B cell (primary cell): Measurements from ENCODE around the gene KIF4B. TPM values are rescaled to one million over a fixed set of nuclear protein-coding genes. Genes with fewer than 3 reads are reported as not detected.

ENCODE experiments used
- ATAC-seq: fragments of 200-7000 bp; cut with Tn5 transposase; one replicate; pipeline ENCODE4 v1.10.0; 2021; ENCODE audit warnings: low read depth, mild to moderate bottlenecking, moderate number of reproducible peaks, moderate library complexity
- CTCF ChIA-PET: fragments of 350-600 bp; sonication (Branson Sonifier 250); formaldehyde crosslinking; loops from one replicate; lab custom pipeline; 2021; ENCODE audit warnings: antibody characterized with exemption, inconsistent platforms; lab: Charles Lee
- POLR2A ChIA-PET: fragments of 350-600 bp; sonication (Branson Sonifier 250); formaldehyde crosslinking; loops from one replicate; lab custom pipeline; 2021; ENCODE audit warnings: antibody characterized with exemption; lab: Charles Lee
- DNase-seq: peaks from one replicate; pipeline ENCODE4 v3.0.0; 2013
- H2AFZ ChIP-seq: 2 replicates; pipeline ENCODE4 v1.6.1; 2012; ENCODE audit warnings: mild to moderate bottlenecking, low read depth, low read length; ENCODE audit not compliant: insufficient read depth, poor library complexity, severe bottlenecking
- H3K27ac ChIP-seq, 2 donors: 1 replicate in 1 of 2; 2 replicates in 1 of 2; pipeline ENCODE4 v1.5.1; 2012 to 2013; ENCODE audit warnings: low read length in 2 of 2, mild to moderate bottlenecking in 2 of 2, moderate library complexity in 1 of 2
- H3K27me3 ChIP-seq, 4 experiments: fragments of 200-600 bp in 1 of 4; sonication (generic) in 1 of 4; replicated peaks in 1 of 4; 1 replicate in 2 of 4; 2 replicates in 2 of 4; pipeline versions ENCODE4 v1.6.1 to v1.7.0; 2013 to 2016; ENCODE audit warnings: low read length in 3 of 4, mild to moderate bottlenecking in 2 of 4, mixed read lengths in 1 of 4, moderate library complexity in 1 of 4; ENCODE audit not compliant: insufficient read depth in 4 of 4, control insufficient read depth in 3 of 4; ENCODE audit errors: control extremely low read depth in 1 of 4
- H3K36me3 ChIP-seq, 2 experiments: replicated peaks in 1 of 2; 1 replicate in 1 of 2; 2 replicates in 1 of 2; pipeline versions ENCODE4 v1.6.1 to v1.7.1; 2013; ENCODE audit warnings: low read length in 1 of 2; ENCODE audit not compliant: insufficient read depth in 2 of 2, control insufficient read depth in 1 of 2; ENCODE audit errors: control extremely low read depth in 1 of 2, extremely low read depth in 1 of 2
- H3K4me1 ChIP-seq, 2 donors: fragments of 200-600 bp in 1 of 2; sonication (generic) in 1 of 2; 1 replicate in 1 of 2; 2 replicates in 1 of 2; pipeline versions ENCODE4 v1.5.1 to v1.6.1; 2013 to 2017; ENCODE audit warnings: low read length in 2 of 2; ENCODE audit not compliant: control insufficient read depth in 2 of 2, insufficient read depth in 2 of 2
- H3K4me2 ChIP-seq: replicated peaks from 2 replicates; pipeline ENCODE3; 2012; ENCODE audit warnings: mild to moderate bottlenecking, low read depth, low read length; ENCODE audit not compliant: poor library complexity, severe bottlenecking
- H3K4me3 ChIP-seq, 5 experiments: fragments of 200-600 bp in 1 of 5; sonication (generic) in 1 of 5; 1 replicate in 3 of 5; 2 replicates in 2 of 5; pipeline versions ENCODE4 v1.5.1 to v1.7.0; 2011 to 2016; ENCODE audit warnings: low read length in 4 of 5, mild to moderate bottlenecking in 4 of 5, low read depth in 2 of 5, control low read depth in 1 of 5, moderate library complexity in 1 of 5; ENCODE audit not compliant: insufficient read depth in 1 of 5; ENCODE audit errors: control extremely low read depth in 1 of 5, extremely low read depth in 1 of 5
- H3K79me2 ChIP-seq: fragments of 200-600 bp; sonication (generic); one replicate; pipeline ENCODE4 v1.6.0; 2016; ENCODE audit warnings: low read length; ENCODE audit not compliant: control insufficient read depth, insufficient read depth
- H3K9ac ChIP-seq: fragments of 200-600 bp; sonication (generic); 2 replicates; pipeline ENCODE4 v1.6.1; 2017; ENCODE audit warnings: mild to moderate bottlenecking, low read length, moderate library complexity
- H3K9me3 ChIP-seq, 3 donors: one replicate each; pipeline versions ENCODE4 v1.6.1 to v1.7.1; 2013; ENCODE audit warnings: low read length in 2 of 3; ENCODE audit not compliant: control insufficient read depth in 2 of 3, insufficient read depth in 1 of 3; ENCODE audit errors: control extremely low read depth in 1 of 3
- H4K20me1 ChIP-seq: 2 replicates; pipeline ENCODE4 v1.6.0; 2012; ENCODE audit warnings: mild to moderate bottlenecking, low read length; ENCODE audit not compliant: insufficient read depth, control insufficient read depth, poor library complexity, severe bottlenecking
- H3K27ac Mint-ChIP-seq: one replicate; pipeline ENCODE4 v1.8.0; 2021; ENCODE audit warnings: mixed read lengths
- H3K27me3 Mint-ChIP-seq: one replicate; pipeline ENCODE4 v1.8.0; 2021; ENCODE audit warnings: mixed read lengths
- H3K4me1 Mint-ChIP-seq: one replicate; pipeline ENCODE4 v1.8.0; 2021; ENCODE audit warnings: mixed read lengths
- H3K4me3 Mint-ChIP-seq: one replicate; pipeline ENCODE4 v1.8.0; 2021; ENCODE audit warnings: mixed read lengths
- H3K9me3 Mint-ChIP-seq: one replicate; pipeline ENCODE4 v1.8.0; 2022; ENCODE audit warnings: mixed read lengths; ENCODE audit not compliant: insufficient read depth
- CTCF ChIP-seq: fragments of 200-600 bp; IDR thresholded peaks from one replicate; pipeline ENCODE4 v1.8.0; 2022; ENCODE audit warnings: antibody characterized with exemption, mild to moderate bottlenecking
- EZH2 ChIP-seq: IDR thresholded peaks from 2 replicates; pipeline ENCODE4 v1.6.1; 2012; ENCODE audit warnings: borderline replicate concordance, low read depth, mild to moderate bottlenecking, moderate library complexity, low read length; ENCODE audit not compliant: insufficient read depth, poor library complexity, severe bottlenecking
- WGBS: methylation state at CpG from one replicate; pipeline ENCODE4 v1.1.5; 2013; ENCODE audit warnings: missing lambda C conversion rate; ENCODE audit not compliant: insufficient coverage; 5-methylcytosine and 5-hydroxymethylcytosine counted together
- intact Hi-C: fragments of 100-400 bp; cut with micrococcal nuclease; formaldehyde crosslinking; loops from one replicate; pipeline ENCODE4 v1.10.0; 2022
- polyA plus RNA-seq: library from polyadenylated mRNA; depleted of rRNA; stranded (reverse); fragments of >200 nt; gene quantifications from 2 replicates; pipeline ENCODE4 v1.2.3, GENCODE V29; 2012
- total RNA-seq, 2 donors: library from RNA; stranded (reverse); fragments of 120-200 nt in 1 of 2; gene quantifications; 1 replicate in 1 of 2; 2 replicates in 1 of 2; pipeline versions ENCODE4 v1.2.3 to v1.2.4, GENCODE V29; 2013 to 2022

The KIF4B gene
- total and polyA plus RNA-seq, 2 donors (not counting 1 experiment from before 2014, with no cell fraction given): not detected

GRCh38 chr5:155064580-155064979 is 51.0 kb downstream of the KIF4B start:
- DNase-seq: no peak
- H3K9ac ChIP-seq: no peak overlapping the region
- H3K4me2 ChIP-seq: no peak overlapping the region
- Mint-ChIP-seq H3K27me3 (peaks cover 17% of the 10 kb centered on the region), H3K4me3 (no peak overlapping the region), H3K9me3 (no peaks in the 10 kb centered on the region), H3K27ac (no peak overlapping the region), H3K4me1 (no peaks in the 10 kb centered on the region)
- no peaks in the 10 kb centered on the region for H3K4me1 ChIP-seq
- ATAC-seq: no peak
- no peak overlapping the region for H2AFZ ChIP-seq
- peaks cover 0 to 4% (median 1%) of the 10 kb centered on the region in 4 experiments for H3K27me3 ChIP-seq
- intact Hi-C loops: no loop called here
- no peak for TF ChIP-seq CTCF
- no peak for TF ChIP-seq EZH2
- no peak overlapping the region for H3K4me3 ChIP-seq
- WGBS: 58% methylated on average over 2 of the region's 6 CpGs
- ChIA-PET CTCF (no interaction called here), POLR2A (no interaction called here)
- H4K20me1 ChIP-seq: no peaks in the 10 kb centered on the region
- H3K9me3 ChIP-seq: peaks cover 0 to 2% (median 0%) of the 10 kb centered on the region in 3 donors
- no peaks in the 10 kb centered on the region for H3K36me3 ChIP-seq
- no peaks in the 10 kb centered on the region for H3K79me2 ChIP-seq
- H3K27ac ChIP-seq: no peak overlapping the region

- H3K36me3 ChIP-seq: no peaks in the 10 kb centered on the region
- no peak overlapping the region for H3K27ac ChIP-seq
- TF ChIP-seq CTCF (no peak), EZH2 (no peak)
- H3K27me3 Mint-ChIP-seq: peaks cover 12% of the 10 kb centered on the region
- no peak for ATAC-seq
- no peak overlapping the region for H2AFZ ChIP-seq
- H3K4me1 Mint-ChIP-seq: no peaks in the 10 kb centered on the region
- H3K4me3 ChIP-seq: no peak overlapping the region
- no peaks in the 10 kb centered on the region for H3K4me1 ChIP-seq
- H3K27ac Mint-ChIP-seq: no peak overlapping the region
- ChIA-PET CTCF (no interaction called here), POLR2A (no interaction called here)
- intact Hi-C loops: no loop called here
- DNase-seq: no peak
- H3K9ac ChIP-seq: no peak overlapping the region
- 82% methylated on average over 8 of the region's 9 CpGs for WGBS
- no peak overlapping the region for H3K4me2 ChIP-seq
- H4K20me1 ChIP-seq: no peaks in the 10 kb centered on the region
- H3K9me3 ChIP-seq: peaks cover 0 to 2% (median 0%) of the 10 kb centered on the region in 3 donors
- H3K9me3 Mint-ChIP-seq: no peaks in the 10 kb centered on the region
- no peak overlapping the region for H3K4me3 Mint-ChIP-seq
- peaks cover 0 to 4% (median 1%) of the 10 kb centered on the region in 4 experiments for H3K27me3 ChIP-seq
- H3K79me2 ChIP-seq: no peaks in the 10 kb centered on the region
Observed at GRCh38 chr5:155066886-155067595, 53.5 kb downstream of the KIF4B start.
